HG02981 (cell line): ENCODE results near the gene SFI1.
"Not testable (repeated sequence)": the region's sequence is repeated elsewhere in the genome, so short reads cannot be mapped to it uniquely, and the experiment has no call there.

Experiments used
- ATAC-seq: cut with Tn5 transposase; IDR thresholded peaks from one replicate; pipeline ENCODE4 v1.9.1; 2021; ENCODE audit warnings: mild to moderate bottlenecking, moderate library complexity; ENCODE audit not compliant: unreplicated experiment

Gene SFI1

DNA sequence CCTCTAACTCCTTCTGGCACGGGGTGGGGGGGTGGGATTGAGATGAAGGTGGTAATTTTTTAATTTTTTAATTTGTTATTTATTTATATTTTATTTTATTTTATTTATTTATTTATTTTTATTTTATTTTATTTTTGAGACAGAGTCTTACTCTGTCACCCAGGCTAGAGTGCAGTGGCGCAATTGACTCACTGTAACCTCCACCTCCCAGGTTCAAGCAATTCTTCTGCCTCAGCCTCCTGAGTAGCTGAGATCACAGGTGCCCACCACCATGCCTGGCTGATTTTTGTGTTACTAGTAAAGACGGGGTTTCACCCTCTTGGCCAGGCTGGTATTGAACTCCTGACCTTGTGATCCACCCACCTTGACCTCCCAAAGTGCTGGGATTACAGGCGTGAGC, 43.8 kb downstream of the SFI1 start:
- not testable (repeated sequence) for ATAC-seq

DNA sequence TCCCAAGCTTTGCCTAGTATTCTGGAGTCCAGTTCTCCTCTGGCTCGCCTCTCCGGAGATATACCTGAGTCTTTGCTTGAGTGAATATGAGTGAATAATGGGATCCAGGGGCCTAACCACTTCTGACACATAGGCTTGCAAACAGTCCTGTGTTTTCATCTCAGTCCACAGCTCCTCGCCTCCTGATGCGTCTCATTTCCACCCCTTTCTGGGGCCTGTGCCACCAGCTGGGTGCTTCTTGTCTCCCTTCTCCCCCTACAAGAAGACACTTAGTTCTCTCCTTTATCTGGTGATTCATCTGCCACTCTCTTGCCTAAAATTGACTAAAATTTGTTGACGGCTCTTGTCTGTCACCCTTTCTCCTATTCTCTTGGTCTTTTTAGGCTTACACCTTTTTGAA, 44.6 kb downstream of the SFI1 start:
- ATAC-seq: no peak

DNA sequence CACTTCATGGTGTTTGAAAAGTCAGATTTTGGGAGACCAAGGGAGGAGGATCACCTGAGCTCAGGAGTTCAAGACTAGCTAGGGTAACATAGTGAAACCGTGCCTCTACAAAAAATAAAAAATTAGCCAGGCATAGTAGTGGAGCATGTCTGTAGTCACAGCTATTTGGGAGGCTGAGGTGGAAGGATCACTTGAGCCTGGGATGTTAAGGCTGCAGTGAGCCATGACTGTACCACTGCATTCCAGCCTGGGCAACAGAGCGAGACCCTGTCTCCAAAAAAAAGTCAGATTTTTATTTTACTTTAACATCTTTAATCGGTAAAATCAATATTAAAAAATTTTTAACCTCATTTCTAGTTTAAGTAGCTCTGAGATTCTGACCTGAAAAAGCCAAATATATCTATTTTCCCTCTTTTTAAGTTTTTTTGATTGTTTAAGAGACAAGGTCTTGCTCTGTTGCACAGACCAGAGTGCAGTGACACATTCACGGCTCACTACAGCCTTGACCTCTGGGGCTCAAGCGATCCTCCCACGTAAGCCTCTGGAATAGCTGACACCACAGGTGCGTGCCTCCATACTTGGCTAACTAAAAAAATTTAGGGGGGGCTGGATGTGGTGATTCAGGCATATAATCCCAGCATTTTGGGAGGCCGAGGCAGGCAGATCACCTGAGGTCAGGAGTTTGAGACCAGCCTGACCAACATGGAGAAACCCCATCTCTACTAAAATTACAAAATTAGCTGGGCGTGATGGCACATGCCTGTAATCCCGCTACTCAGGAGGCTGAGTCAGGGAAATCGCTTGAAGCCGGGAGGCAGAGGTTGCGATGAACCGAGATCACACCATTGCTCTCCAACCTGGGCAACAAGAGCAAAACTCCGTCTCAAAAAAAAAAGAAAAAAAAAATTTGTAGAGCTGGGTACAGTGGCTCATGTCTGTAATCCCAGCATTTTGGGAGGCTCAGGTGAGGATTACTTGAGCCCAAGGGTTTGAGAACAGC, 48.4 kb downstream of the SFI1 start:
- ATAC-seq: no peak

DNA sequence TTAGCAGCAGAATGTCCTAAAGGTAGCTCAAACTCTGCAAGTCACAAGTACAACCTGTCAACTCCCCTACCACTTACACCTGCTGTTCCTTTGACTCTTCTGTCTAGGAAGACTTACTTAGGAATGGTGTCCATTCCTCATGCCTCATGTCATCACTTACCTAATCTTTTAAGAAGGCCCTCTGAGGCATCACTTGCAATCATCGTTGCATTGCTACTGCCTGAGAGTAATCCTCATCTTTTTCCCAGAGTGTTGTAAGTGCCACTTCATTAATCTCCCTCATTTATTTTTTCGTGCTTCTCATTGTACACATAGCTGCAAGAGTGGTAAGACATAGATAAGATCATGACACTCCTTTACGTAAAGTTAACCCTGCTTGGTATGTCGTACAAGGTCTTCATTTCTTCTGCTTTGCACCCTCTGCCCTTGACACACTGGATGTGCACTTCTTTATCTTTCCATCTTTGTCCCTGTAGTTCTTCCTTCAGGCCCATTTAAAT, 54.6 kb downstream of the SFI1 start:
- ATAC-seq: no peak

- ATAC-seq: no peak
These were observed 60.4 kb downstream of the SFI1 start for GRCh38 chr22:31556627-31557203.

DNA sequence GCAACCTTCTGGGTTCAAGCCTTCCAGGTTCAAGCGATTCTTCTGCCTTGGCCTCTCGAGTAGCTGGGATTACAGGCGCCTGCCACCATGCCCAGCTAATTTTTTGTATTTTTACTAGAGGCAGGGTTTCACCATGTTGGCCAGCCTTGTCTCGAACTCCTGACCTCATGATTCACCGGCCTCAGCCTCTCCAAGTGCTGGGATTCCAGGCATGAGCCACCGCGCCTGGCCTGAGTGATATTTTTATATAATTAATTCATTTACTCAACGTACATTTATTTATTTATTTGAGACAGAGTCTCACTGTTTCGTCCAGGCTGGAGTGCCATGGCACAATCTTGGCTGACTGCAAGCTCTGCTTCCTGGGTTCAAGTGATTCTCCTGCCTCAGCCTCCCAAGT, 62.2 kb downstream of the SFI1 start:
- not testable (repeated sequence) for ATAC-seq

GRCh38 chr22:31561238-31561887, 65.0 kb downstream of the SFI1 start:
- ATAC-seq: no peak

DNA sequence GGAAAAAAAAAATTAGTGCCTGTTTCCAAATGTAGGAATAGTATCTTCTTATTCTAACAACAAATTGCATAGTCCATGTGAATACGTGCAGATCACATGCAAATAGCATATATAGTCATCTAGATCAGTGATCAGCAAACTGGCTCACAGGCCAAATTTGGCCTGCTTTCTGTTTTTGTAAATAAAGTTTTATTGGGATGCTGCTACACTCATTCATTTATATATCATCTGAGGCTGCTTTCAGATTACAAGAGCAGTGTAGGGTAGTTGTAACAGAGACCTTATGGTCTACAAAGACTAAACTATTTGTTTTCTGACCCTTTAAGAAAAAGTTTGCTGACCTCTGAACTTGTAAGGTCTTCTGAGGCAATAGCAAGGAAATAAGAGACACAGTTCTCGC, 65.6 kb downstream of the SFI1 start:
- ATAC-seq: no peak

DNA sequence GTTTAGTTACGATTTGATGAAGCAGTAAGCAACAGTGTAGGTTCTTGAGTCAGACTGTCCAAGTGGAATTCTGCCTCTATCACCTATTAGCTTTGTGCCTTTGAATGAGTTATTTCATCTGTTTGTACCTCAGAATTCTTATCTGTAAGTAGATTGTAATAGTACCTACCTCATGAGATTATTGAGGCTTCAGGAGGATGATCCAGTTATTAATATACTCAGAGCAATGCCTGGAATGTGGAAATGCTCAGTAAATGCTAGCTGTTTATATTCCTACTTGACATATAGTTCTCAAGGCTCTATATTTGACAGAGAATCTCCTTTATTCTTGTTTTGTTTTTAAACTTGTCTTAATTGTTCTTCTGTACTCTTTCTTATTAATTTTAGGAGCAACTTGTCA, 70.1 kb downstream of the SFI1 start:
- no peak for ATAC-seq

GRCh38 chr22:31567196-31567595, 70.9 kb downstream of the SFI1 start:
- ATAC-seq: no peak

DNA sequence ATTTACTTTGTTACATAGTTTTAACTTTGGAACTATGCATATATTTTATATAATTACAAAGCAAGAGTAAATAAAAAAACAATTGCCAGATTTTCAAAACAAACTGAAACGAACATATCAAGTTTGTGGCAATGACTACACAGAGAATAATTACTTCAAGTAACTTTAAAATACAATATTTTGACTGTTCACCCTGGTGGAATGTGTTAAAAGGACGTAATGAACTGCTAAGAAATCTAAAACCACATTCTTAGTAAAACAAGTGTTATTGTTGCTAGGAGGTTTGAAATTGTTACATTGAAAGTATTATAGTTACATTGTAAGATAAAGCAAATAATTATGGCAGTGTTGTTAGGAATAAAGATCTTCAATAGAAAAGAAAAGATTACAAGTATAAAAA, 71.4 kb downstream of the SFI1 start:
- ATAC-seq: no peak

DNA sequence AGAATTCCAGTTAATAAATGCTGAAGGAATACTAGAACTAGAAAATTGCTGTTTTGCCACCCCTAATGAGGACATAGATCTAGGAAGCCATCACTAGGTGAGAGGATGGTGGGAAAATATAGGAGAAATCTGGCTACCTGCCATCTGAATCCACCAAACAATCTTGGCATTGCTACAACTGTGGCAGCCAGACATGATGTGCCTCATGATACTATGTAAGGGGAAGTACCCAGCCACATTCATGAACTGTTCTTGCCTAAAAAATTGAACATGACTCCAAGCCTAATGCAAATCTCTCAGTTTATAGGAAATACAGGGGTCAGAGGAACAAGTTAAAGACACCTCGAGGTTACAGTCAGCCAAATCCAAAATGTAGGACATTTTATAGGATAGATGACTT, 72.8 kb downstream of the SFI1 start:
- no peak for ATAC-seq

DNA sequence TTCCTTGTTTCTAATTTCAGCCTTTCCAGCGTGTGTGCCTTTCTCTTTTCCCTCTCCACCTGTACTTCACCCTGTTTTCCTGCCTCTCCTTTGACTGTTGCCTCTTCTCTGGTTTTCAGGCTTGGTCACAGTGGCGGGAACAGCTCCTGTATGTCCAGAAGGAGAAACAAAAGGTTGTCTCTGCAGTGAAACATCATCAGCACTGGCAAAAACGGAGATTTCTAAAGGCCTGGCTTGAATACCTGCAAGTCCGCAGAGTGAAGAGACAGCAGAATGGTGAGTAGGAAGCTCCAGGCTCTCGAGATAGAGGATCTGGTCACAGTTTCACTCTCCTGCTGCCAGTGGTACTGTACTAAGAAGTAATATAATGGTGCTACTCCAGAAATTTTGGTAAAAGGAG, 76.6 kb downstream of the SFI1 start:
- ATAC-seq: no peak

DNA sequence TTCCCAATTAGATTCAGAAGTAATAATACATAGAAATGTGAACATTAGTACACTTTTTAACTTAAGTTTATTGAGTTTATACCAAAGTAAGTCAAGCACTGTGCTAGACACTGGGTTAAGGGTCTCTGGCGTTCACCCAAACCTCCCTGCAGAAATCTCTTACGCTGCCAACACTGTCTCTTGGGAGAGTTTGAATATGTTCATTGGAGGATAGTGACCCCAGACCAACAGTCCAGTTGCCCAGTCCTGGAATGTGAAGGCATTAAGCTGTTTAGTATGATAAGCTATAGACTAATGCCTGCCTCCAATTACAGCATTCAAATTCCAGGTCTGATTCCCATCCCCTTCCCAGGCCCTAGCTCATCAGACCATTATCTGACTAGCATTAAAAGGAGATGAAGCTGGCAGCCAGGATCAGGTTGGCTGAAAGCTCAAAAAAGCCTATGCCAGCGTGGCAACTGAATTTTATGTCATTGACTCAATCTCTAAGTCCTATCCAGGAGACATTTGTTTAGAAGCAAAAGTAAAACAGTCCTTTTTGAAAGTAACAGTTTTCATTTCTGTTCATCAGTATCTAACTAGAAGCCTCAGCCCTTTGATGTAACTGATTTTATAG, 77.8 kb downstream of the SFI1 start:
- ATAC-seq: no peak

GRCh38 chr22:31575190-31575589, 78.9 kb downstream of the SFI1 start:
- no peak for ATAC-seq

GRCh38 chr22:31577711-31578110, 81.4 kb downstream of the SFI1 start:
- no peak for ATAC-seq

GRCh38 chr22:31578171-31578570, 81.8 kb downstream of the SFI1 start:
- no peak for ATAC-seq

DNA sequence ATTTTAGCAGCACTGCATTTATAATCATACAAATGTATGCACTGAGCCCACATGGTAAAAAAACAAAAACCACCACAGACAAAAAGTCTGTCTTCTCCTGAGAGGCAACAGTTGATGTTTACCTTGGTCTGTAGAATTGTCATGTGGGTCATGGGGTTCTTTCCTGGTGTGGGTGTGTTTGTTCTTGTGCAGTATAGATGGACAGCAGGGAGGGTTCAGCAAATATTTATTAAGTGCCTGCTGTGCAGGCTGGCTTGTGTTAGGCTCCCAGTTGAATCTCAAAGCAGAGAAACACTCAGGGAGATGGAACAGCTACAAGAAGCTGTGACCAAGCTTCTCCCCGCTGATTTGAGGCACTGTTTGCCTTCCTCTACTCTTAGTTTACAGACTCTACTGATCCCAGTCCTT, 83.5 kb downstream of the SFI1 start:
- no peak for ATAC-seq

DNA sequence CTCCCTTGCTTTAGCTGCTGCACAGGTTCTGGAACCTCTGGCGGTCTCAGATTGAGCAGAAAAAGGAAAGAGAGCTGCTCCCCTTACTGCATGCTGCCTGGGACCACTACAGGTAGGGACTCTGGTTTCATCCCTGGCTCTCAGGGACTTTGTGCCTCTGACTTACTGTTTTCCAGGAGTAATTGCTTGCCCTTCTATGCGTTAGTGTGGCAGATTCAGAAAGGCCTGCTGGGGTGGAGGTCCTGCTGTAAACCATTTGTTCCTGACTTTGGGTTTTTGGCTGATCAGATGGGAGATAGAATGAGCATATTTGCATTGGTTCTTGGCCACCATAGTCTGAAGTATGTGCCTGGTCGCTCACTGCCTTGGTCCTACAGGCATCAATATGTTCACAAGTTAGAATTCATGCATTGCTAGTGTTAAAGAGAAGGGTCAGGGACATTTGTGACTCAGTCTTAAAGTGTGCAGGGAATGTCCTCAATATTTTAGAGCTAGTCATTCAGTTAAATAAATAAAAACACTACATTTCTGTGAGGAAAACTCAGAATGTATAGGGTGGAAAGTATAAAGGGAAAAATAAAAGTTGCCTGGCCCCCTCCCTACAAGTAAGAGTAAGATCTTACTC, 87.6 kb downstream of the SFI1 start:
- ATAC-seq: no peak

DNA sequence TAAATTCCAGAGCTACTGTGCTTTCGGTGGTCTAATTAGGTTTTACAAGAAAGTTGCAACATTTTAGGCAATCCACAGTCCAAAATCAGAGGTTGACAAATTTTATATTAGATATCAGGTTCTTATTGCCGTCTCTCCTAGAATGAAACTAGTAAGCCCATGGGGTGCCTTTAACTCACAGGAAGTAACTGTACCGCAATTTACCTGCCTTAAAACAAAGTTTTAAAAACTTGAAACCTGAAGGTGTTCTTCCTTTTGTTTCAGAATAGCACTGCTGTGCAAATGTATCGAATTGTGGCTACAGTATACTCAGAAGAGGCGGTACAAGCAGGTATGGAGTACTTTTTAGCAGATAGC, 88.4 kb downstream of the SFI1 start:
- no peak for ATAC-seq
